ENCODE data around the gene UGGT1. TPM values are rescaled to one million over a fixed set of nuclear protein-coding genes. Genes with fewer than 3 reads are reported as not detected.
"Not testable (repeated sequence)": the region's sequence is repeated elsewhere in the genome, so short reads cannot be mapped to it uniquely, and the experiment has no call there.

Gene UGGT1
- total and polyA plus RNA-seq, 5 donors from 2014 or later = 9.0 to 41.1 (median 13.1) TPM

GRCh38 chr2:128169094-128169493 lies 78.1 kb downstream of the UGGT1 start:
- no peaks in the 10 kb centered on the region for H3K9me3 Mint-ChIP-seq
- DNase-seq (no peak), ATAC-seq (ENCODE audit: low read depth in 2 of 2) (no peak)
- peaks cover 0 to 30% (median 11%) of the 10 kb centered on the region in 4 donors for H3K4me1 Mint-ChIP-seq
- Histone ChIP-seq H3K4me3 (ENCODE audit: low read depth, low read length) (no peak overlapping the region), H3K4me1 (ENCODE audit: control insufficient read depth, insufficient read depth, low read length, poor library complexity, severe bottlenecking) (no peaks in the 10 kb centered on the region), H3K27me3 (ENCODE audit: control insufficient read depth, insufficient read depth, low read length) (no peaks in the 10 kb centered on the region), H3K27ac (ENCODE audit: insufficient read depth, low read length, poor library complexity, severe bottlenecking) (no peak overlapping the region), H3K36me3 (ENCODE audit: control insufficient read depth, insufficient read depth, low read length) (peaks cover 90% of the 10 kb centered on the region), H3K9me3 (ENCODE audit: control insufficient read depth in 2 of 2, low read length in 2 of 2) (no peaks in the 10 kb centered on the region)
- no peaks in the 10 kb centered on the region for H3K27me3 Mint-ChIP-seq
- peak overlapping the region in 2 of 3 donors; percentile 1 to 35 for H3K27ac Mint-ChIP-seq
- H3K4me3 Mint-ChIP-seq = no peak overlapping the region
- peaks cover 66% of the 10 kb centered on the region for H3K36me3 Mint-ChIP-seq

- Mint-ChIP-seq H3K4me3 (no peak overlapping the region), H3K4me1 (peaks cover 0 to 30% (median 11%) of the 10 kb centered on the region in 4 donors), H3K27ac (peak overlapping the region in 1 of 3 donors; percentile 1), H3K36me3 (peaks cover 64% of the 10 kb centered on the region), H3K9me3 (no peaks in the 10 kb centered on the region), H3K27me3 (no peaks in the 10 kb centered on the region)
- Histone ChIP-seq H3K4me3 (ENCODE audit: low read depth, low read length) (no peak overlapping the region), H3K36me3 (ENCODE audit: control insufficient read depth, insufficient read depth, low read length) (peaks cover 89% of the 10 kb centered on the region), H3K4me1 (ENCODE audit: control insufficient read depth, insufficient read depth, low read length, poor library complexity, severe bottlenecking) (no peaks in the 10 kb centered on the region), H3K9me3 (ENCODE audit: control insufficient read depth in 2 of 2, low read length in 2 of 2) (no peaks in the 10 kb centered on the region), H3K27me3 (ENCODE audit: control insufficient read depth, insufficient read depth, low read length) (no peaks in the 10 kb centered on the region), H3K27ac (ENCODE audit: insufficient read depth, low read length, poor library complexity, severe bottlenecking) (no peak overlapping the region)
- ATAC-seq (ENCODE audit: low read depth in 2 of 2) (no peak), DNase-seq (no peak)
These were observed 78.5 kb downstream of the UGGT1 start for GRCh38 chr2:128169497-128169896.

GRCh38 chr2:128169933-128170709 lies 79.1 kb downstream of the UGGT1 start:
- no peak for ATAC-seq (ENCODE audit: low read depth in 2 of 2)
- H3K4me3 Mint-ChIP-seq = no peak overlapping the region
- no peaks in the 10 kb centered on the region for H3K4me1 ChIP-seq (ENCODE audit: control insufficient read depth, insufficient read depth, low read length, poor library complexity, severe bottlenecking)
- peak overlapping the region in 2 of 3 donors; percentile 29 to 42 for H3K27ac Mint-ChIP-seq
- H3K27me3 ChIP-seq (ENCODE audit: control insufficient read depth, insufficient read depth, low read length) = no peaks in the 10 kb centered on the region
- H3K4me3 ChIP-seq (ENCODE audit: low read depth, low read length) = no peak overlapping the region
- H3K9me3 Mint-ChIP-seq = no peaks in the 10 kb centered on the region
- H3K27me3 Mint-ChIP-seq = no peaks in the 10 kb centered on the region
- peaks cover 89% of the 10 kb centered on the region for H3K36me3 ChIP-seq (ENCODE audit: control insufficient read depth, insufficient read depth, low read length)
- no peaks in the 10 kb centered on the region for H3K9me3 ChIP-seq (ENCODE audit: control insufficient read depth in 2 of 2, low read length in 2 of 2)
- no peak overlapping the region for H3K27ac ChIP-seq (ENCODE audit: insufficient read depth, low read length, poor library complexity, severe bottlenecking)
- peaks cover 0 to 30% (median 11%) of the 10 kb centered on the region in 4 donors for H3K4me1 Mint-ChIP-seq
- peaks cover 65% of the 10 kb centered on the region for H3K36me3 Mint-ChIP-seq
- no peak for DNase-seq

GRCh38 chr2:128170776-128171175 lies 79.8 kb downstream of the UGGT1 start:
- Histone ChIP-seq H3K27me3 (ENCODE audit: control insufficient read depth, insufficient read depth, low read length) (no peaks in the 10 kb centered on the region), H3K27ac (ENCODE audit: insufficient read depth, low read length, poor library complexity, severe bottlenecking) (no peak overlapping the region), H3K4me3 (ENCODE audit: low read depth, low read length) (no peak overlapping the region), H3K9me3 (ENCODE audit: control insufficient read depth in 2 of 2, low read length in 2 of 2) (no peaks in the 10 kb centered on the region), H3K4me1 (ENCODE audit: control insufficient read depth, insufficient read depth, low read length, poor library complexity, severe bottlenecking) (no peaks in the 10 kb centered on the region), H3K36me3 (ENCODE audit: control insufficient read depth, insufficient read depth, low read length) (peaks cover 89% of the 10 kb centered on the region)
- H3K27me3 Mint-ChIP-seq = no peaks in the 10 kb centered on the region
- peak overlapping the region in 1 of 3 donors; percentile 8 for H3K27ac Mint-ChIP-seq
- no peak overlapping the region for H3K4me3 Mint-ChIP-seq
- DNase-seq (no peak), ATAC-seq (ENCODE audit: low read depth in 2 of 2) (no peak)
- H3K36me3 Mint-ChIP-seq = peaks cover 71% of the 10 kb centered on the region
- H3K4me1 Mint-ChIP-seq = peaks cover 0 to 30% (median 11%) of the 10 kb centered on the region in 4 donors
- no peaks in the 10 kb centered on the region for H3K9me3 Mint-ChIP-seq

- H3K4me3 Mint-ChIP-seq = no peak overlapping the region
- Histone ChIP-seq H3K4me1 (ENCODE audit: control insufficient read depth, insufficient read depth, low read length, poor library complexity, severe bottlenecking) (no peaks in the 10 kb centered on the region), H3K4me3 (ENCODE audit: low read depth, low read length) (no peak overlapping the region), H3K9me3 (ENCODE audit: control insufficient read depth in 2 of 2, low read length in 2 of 2) (no peaks in the 10 kb centered on the region), H3K27me3 (ENCODE audit: control insufficient read depth, insufficient read depth, low read length) (no peaks in the 10 kb centered on the region), H3K36me3 (ENCODE audit: control insufficient read depth, insufficient read depth, low read length) (peaks cover 90% of the 10 kb centered on the region), H3K27ac (ENCODE audit: insufficient read depth, low read length, poor library complexity, severe bottlenecking) (no peak overlapping the region)
- H3K27me3 Mint-ChIP-seq = no peaks in the 10 kb centered on the region
- H3K9me3 Mint-ChIP-seq = no peaks in the 10 kb centered on the region
- no peak for ATAC-seq (ENCODE audit: low read depth in 2 of 2)
- no peak overlapping the region for H3K27ac Mint-ChIP-seq
- no peak for DNase-seq
- peaks cover 0 to 23% (median 11%) of the 10 kb centered on the region in 4 donors for H3K4me1 Mint-ChIP-seq
- peaks cover 66% of the 10 kb centered on the region for H3K36me3 Mint-ChIP-seq
These were observed 81.2 kb downstream of the UGGT1 start for GRCh38 chr2:128172191-128172590.

- not testable (repeated sequence) for H3K9me3 Mint-ChIP-seq; H3K27ac Mint-ChIP-seq; H3K9me3 ChIP-seq (ENCODE audit: control insufficient read depth in 2 of 2, low read length in 2 of 2); H3K4me3 Mint-ChIP-seq; H3K27ac ChIP-seq (ENCODE audit: insufficient read depth, low read length, poor library complexity, severe bottlenecking); H3K27me3 Mint-ChIP-seq; H3K27me3 ChIP-seq (ENCODE audit: control insufficient read depth, insufficient read depth, low read length); H3K4me3 ChIP-seq (ENCODE audit: low read depth, low read length); ATAC-seq (ENCODE audit: low read depth in 2 of 2); DNase-seq; H3K4me1 ChIP-seq (ENCODE audit: control insufficient read depth, insufficient read depth, low read length, poor library complexity, severe bottlenecking)
- H3K36me3 Mint-ChIP-seq = peaks cover 72% of the 10 kb centered on the region
- H3K4me1 Mint-ChIP-seq = peaks cover 0 to 10% (median 0%) of the 10 kb centered on the region in 4 donors
- H3K36me3 ChIP-seq (ENCODE audit: control insufficient read depth, insufficient read depth, low read length) = peaks cover 96% of the 10 kb centered on the region
These were observed 83.1 kb downstream of the UGGT1 start for GRCh38 chr2:128174067-128174466.

GRCh38 chr2:128177315-128177714 lies 86.3 kb downstream of the UGGT1 start:
- H3K27me3 Mint-ChIP-seq = no peaks in the 10 kb centered on the region
- Histone ChIP-seq H3K9me3 (ENCODE audit: control insufficient read depth in 2 of 2, low read length in 2 of 2) (no peaks in the 10 kb centered on the region), H3K27me3 (ENCODE audit: control insufficient read depth, insufficient read depth, low read length) (no peaks in the 10 kb centered on the region), H3K27ac (ENCODE audit: insufficient read depth, low read length, poor library complexity, severe bottlenecking) (no peak overlapping the region), H3K4me3 (ENCODE audit: low read depth, low read length) (no peak overlapping the region), H3K4me1 (ENCODE audit: control insufficient read depth, insufficient read depth, low read length, poor library complexity, severe bottlenecking) (no peaks in the 10 kb centered on the region), H3K36me3 (ENCODE audit: control insufficient read depth, insufficient read depth, low read length) (peaks cover 98% of the 10 kb centered on the region)
- H3K9me3 Mint-ChIP-seq = no peaks in the 10 kb centered on the region
- no peak overlapping the region for H3K27ac Mint-ChIP-seq
- DNase-seq (no peak), ATAC-seq (ENCODE audit: low read depth in 2 of 2) (no peak)
- no peak overlapping the region for H3K4me3 Mint-ChIP-seq
- H3K4me1 Mint-ChIP-seq = no peaks in the 10 kb centered on the region
- H3K36me3 Mint-ChIP-seq = peaks cover 83% of the 10 kb centered on the region

- peaks cover 78% of the 10 kb centered on the region for H3K36me3 Mint-ChIP-seq
- Histone ChIP-seq H3K9me3 (ENCODE audit: control insufficient read depth in 2 of 2, low read length in 2 of 2) (no peaks in the 10 kb centered on the region), H3K27ac (ENCODE audit: insufficient read depth, low read length, poor library complexity, severe bottlenecking) (no peak overlapping the region), H3K36me3 (ENCODE audit: control insufficient read depth, insufficient read depth, low read length) (peaks cover 94% of the 10 kb centered on the region), H3K27me3 (ENCODE audit: control insufficient read depth, insufficient read depth, low read length) (no peaks in the 10 kb centered on the region), H3K4me1 (ENCODE audit: control insufficient read depth, insufficient read depth, low read length, poor library complexity, severe bottlenecking) (no peaks in the 10 kb centered on the region), H3K4me3 (ENCODE audit: low read depth, low read length) (no peak overlapping the region)
- H3K4me3 Mint-ChIP-seq = no peak overlapping the region
- no peaks in the 10 kb centered on the region for H3K27me3 Mint-ChIP-seq
- H3K4me1 Mint-ChIP-seq = no peaks in the 10 kb centered on the region
- no peaks in the 10 kb centered on the region for H3K9me3 Mint-ChIP-seq
- DNase-seq (no peak), ATAC-seq (ENCODE audit: low read depth in 2 of 2) (no peak)
- H3K27ac Mint-ChIP-seq = peak overlapping the region in 2 of 3 donors; percentile 16 to 26
These were observed 87.2 kb downstream of the UGGT1 start for GRCh38 chr2:128178149-128178649.

All from CD4-positive, CD25-positive, alpha-beta regulatory T cell (primary cell).